ENCODE results near the gene FRYL.
"Not testable (repeated sequence)": the region's sequence is repeated elsewhere in the genome, so short reads cannot be mapped to it uniquely, and the experiment has no call there.

DNA sequence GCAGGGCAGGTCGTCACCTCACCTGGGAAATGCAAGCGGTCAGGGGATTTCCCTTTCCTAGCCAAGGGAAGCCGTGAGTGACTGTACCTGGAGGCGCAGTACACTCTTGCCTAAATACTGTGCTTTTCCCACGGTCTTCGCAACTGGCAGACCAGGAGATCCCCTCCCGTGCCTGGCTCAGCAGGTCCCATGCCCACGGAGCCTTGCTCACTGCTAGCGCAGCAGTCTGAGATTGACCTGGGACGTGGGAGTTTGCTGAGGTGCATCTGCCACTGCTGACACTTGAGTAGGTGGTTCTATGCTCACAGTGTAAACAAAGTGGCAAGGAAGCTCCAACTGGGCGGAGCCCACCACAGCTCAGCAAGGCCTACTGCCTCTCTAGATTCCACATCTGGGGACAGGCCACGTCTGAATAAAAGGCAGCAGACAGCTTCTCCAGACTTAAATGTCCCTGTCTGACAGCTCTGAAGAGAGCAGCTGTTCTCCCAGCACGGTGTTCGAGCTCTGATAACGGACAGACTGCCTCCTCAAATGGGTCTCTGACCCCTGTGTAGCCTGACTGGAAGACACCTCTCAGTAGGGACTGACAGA lies 51.1 kb downstream of the FRYL start:
- TF ChIP-seq TBP (IDR thresholded peaks at IDR 0.05; ENCODE audit: low read depth, low read length); POLR2AphosphoS5 (IDR thresholded peaks at IDR 0.05; ENCODE audit: low read depth, low read length); CREB1 (IDR thresholded peaks at IDR 0.05); EZH2 (IDR thresholded peaks at IDR 0.05; ENCODE audit: low read depth, low read length, severe bottlenecking); CBX5 (IDR thresholded peaks at IDR 0.05; ENCODE audit: low read depth, low read length): not testable (repeated sequence)
- TF ChIP-seq, protein P1, sequence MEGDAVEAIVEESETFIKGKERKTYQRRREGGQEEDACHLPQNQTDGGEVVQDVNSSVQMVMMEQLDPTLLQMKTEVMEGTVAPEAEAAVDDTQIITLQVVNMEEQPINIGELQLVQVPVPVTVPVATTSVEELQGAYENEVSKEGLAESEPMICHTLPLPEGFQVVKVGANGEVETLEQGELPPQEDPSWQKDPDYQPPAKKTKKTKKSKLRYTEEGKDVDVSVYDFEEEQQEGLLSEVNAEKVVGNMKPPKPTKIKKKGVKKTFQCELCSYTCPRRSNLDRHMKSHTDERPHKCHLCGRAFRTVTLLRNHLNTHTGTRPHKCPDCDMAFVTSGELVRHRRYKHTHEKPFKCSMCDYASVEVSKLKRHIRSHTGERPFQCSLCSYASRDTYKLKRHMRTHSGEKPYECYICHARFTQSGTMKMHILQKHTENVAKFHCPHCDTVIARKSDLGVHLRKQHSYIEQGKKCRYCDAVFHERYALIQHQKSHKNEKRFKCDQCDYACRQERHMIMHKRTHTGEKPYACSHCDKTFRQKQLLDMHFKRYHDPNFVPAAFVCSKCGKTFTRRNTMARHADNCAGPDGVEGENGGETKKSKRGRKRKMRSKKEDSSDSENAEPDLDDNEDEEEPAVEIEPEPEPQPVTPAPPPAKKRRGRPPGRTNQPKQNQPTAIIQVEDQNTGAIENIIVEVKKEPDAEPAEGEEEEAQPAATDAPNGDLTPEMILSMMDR (IDR thresholded peaks at IDR 0.05; ENCODE audit: control extremely low read depth in 1 of 3, insufficient read depth in 1 of 3, low read depth in 1 of 3, low read length in 3 of 3) = not testable (repeated sequence)
- TF ChIP-seq, protein P2, sequence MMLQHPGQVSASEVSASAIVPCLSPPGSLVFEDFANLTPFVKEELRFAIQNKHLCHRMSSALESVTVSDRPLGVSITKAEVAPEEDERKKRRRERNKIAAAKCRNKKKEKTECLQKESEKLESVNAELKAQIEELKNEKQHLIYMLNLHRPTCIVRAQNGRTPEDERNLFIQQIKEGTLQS (IDR thresholded peaks at IDR 0.05; ENCODE audit: insufficient read depth, low read depth, low read length) = not testable (repeated sequence)

Data from H1 (cell line).